GM19468 (cell line): ENCODE results near the gene GIGYF1.
"Not testable (repeated sequence)": the region's sequence is repeated elsewhere in the genome, so short reads cannot be mapped to it uniquely, and the experiment has no call there.

Experiments
- ATAC-seq: cut with Tn5 transposase; IDR thresholded peaks from one replicate; pipeline ENCODE4 v1.9.1; 2021; ENCODE audit warnings: mild to moderate bottlenecking, moderate library complexity, moderate number of reproducible peaks; ENCODE audit not compliant: unreplicated experiment; ENCODE audit errors: extremely low read depth

The GIGYF1 gene

GRCh38 chr7:100710452-100710851 is 16.4 kb upstream of the GIGYF1 start:
- ATAC-seq: no peak

- no peak for ATAC-seq
Observed at GRCh38 chr7:100708395-100708794, 14.3 kb upstream of the GIGYF1 start.

- ATAC-seq: no peak
Observed at GRCh38 chr7:100706672-100707311, 12.7 kb upstream of the GIGYF1 start.

- ATAC-seq: peak; percentile 67
Observed at GRCh38 chr7:100705753-100706671, 12.0 kb upstream of the GIGYF1 start, which contains the start of gene POP7. POP7 (plus strand) TSS chr7:100706121; CDS start chr7:100706831, 710 bp downstream.

- ATAC-seq: peak; percentile 17
Observed at GRCh38 chr7:100705320-100705752, 11.3 kb upstream of the GIGYF1 start.

- ATAC-seq: not testable (repeated sequence)
Observed at GRCh38 chr7:100701089-100701488, 7.0 kb upstream of the GIGYF1 start.

GRCh38 chr7:100699018-100699417 is 5.0 kb upstream of the GIGYF1 start:
- no peak for ATAC-seq

- ATAC-seq: no peak
Observed at GRCh38 chr7:100696123-100696521, 2.1 kb upstream of the GIGYF1 start.

GRCh38 chr7:100693312-100694097 is 545 bp downstream of the GIGYF1 start:
- ATAC-seq: no peak

GRCh38 chr7:100692578-100692961 is 1.5 kb downstream of the GIGYF1 start:
- ATAC-seq: no peak

GRCh38 chr7:100691676-100692577 is 2.1 kb downstream of the GIGYF1 start:
- no peak for ATAC-seq

- ATAC-seq: no peak
Observed at GRCh38 chr7:100689230-100690135, 4.6 kb downstream of the GIGYF1 start.

GRCh38 chr7:100688326-100688860 is 5.7 kb downstream of the GIGYF1 start:
- ATAC-seq: no peak

GRCh38 chr7:100687751-100688300 is 6.2 kb downstream of the GIGYF1 start:
- no peak for ATAC-seq

GRCh38 chr7:100687261-100687660 is 6.8 kb downstream of the GIGYF1 start:
- ATAC-seq: no peak

- ATAC-seq: no peak
Observed at GRCh38 chr7:100686822-100687211, 7.2 kb downstream of the GIGYF1 start.

GRCh38 chr7:100686201-100686821 is 7.7 kb downstream of the GIGYF1 start:
- no peak for ATAC-seq
